ENCODE results near the gene HVCN1.

DNA sequence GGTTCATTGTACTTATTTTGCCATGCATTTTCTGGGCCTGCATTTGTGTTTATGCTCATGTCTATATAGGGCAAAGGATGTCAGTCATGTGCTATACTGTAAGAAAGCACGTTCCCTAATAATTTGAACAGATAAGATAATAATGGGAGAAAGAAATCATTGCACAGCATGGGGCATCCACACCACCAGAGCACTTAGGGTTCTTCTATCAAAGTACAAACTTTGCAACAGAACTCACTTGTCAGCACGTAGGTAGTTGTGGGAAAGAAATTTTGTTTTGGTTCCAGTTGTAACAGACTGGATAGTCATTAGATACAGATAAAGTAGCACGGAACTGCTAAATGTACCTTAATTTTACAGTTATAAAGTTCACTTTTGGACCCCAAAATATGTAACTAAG, 43.7 kb upstream of the HVCN1 start:
- TF ChIP-seq, protein P1, sequence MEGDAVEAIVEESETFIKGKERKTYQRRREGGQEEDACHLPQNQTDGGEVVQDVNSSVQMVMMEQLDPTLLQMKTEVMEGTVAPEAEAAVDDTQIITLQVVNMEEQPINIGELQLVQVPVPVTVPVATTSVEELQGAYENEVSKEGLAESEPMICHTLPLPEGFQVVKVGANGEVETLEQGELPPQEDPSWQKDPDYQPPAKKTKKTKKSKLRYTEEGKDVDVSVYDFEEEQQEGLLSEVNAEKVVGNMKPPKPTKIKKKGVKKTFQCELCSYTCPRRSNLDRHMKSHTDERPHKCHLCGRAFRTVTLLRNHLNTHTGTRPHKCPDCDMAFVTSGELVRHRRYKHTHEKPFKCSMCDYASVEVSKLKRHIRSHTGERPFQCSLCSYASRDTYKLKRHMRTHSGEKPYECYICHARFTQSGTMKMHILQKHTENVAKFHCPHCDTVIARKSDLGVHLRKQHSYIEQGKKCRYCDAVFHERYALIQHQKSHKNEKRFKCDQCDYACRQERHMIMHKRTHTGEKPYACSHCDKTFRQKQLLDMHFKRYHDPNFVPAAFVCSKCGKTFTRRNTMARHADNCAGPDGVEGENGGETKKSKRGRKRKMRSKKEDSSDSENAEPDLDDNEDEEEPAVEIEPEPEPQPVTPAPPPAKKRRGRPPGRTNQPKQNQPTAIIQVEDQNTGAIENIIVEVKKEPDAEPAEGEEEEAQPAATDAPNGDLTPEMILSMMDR (IDR thresholded peaks at IDR 0.05): no peak
- TF ChIP-seq POLR2A (IDR thresholded peaks at IDR 0.05) (no peak), POLR2AphosphoS5 (IDR thresholded peaks at IDR 0.05; ENCODE audit: insufficient read depth in 1 of 2, low read depth in 1 of 2) (no peak)
